Activated naive CD4-positive, alpha-beta T cell treated with anti-CD3 and anti-CD28 coated beads, Interleukin-2, amount 50 U/mL, for 72 hours (primary cell): ENCODE results near the gene ADAM12. TPM values are rescaled to one million over a fixed set of nuclear protein-coding genes. Genes with fewer than 3 reads are reported as not detected.
"Not testable (repeated sequence)": the region's sequence is repeated elsewhere in the genome, so short reads cannot be mapped to it uniquely, and the experiment has no call there.

ENCODE experiments used
- ATAC-seq, 2 donors: fragments of 150-1000 bp; cut with Tn5 transposase; 2 replicates each; pipeline ENCODE4 v1.10.0; 2021; ENCODE audit warnings: mild to moderate bottlenecking in 2 of 2, moderate library complexity in 2 of 2
- DNase-seq, 2 donors: peaks; one replicate each; pipeline ENCODE4 v3.0.0; 2021 to 2022; ENCODE audit warnings: low spot score in 2 of 2
- H3K27ac Mint-ChIP-seq, 2 donors: one replicate each; pipeline ENCODE4 v1.8.0; 2022; ENCODE audit warnings: mild to moderate bottlenecking in 2 of 2, mixed read lengths in 2 of 2
- H3K36me3 Mint-ChIP-seq, 2 donors: one replicate each; pipeline ENCODE4 v1.8.0; 2022; ENCODE audit warnings: mixed read lengths in 2 of 2
- H3K9me3 Mint-ChIP-seq, 2 donors: one replicate each; pipeline ENCODE4 v1.8.0; 2022; ENCODE audit warnings: mixed read lengths in 2 of 2
- total RNA-seq, 2 donors: library from RNA; stranded (reverse); gene quantifications; one replicate each; pipeline ENCODE4 v1.2.3, GENCODE V29; 2022

Gene ADAM12
- total RNA-seq, 2 donors from 2014 or later, result 0.32 to 1.2 TPM

DNA sequence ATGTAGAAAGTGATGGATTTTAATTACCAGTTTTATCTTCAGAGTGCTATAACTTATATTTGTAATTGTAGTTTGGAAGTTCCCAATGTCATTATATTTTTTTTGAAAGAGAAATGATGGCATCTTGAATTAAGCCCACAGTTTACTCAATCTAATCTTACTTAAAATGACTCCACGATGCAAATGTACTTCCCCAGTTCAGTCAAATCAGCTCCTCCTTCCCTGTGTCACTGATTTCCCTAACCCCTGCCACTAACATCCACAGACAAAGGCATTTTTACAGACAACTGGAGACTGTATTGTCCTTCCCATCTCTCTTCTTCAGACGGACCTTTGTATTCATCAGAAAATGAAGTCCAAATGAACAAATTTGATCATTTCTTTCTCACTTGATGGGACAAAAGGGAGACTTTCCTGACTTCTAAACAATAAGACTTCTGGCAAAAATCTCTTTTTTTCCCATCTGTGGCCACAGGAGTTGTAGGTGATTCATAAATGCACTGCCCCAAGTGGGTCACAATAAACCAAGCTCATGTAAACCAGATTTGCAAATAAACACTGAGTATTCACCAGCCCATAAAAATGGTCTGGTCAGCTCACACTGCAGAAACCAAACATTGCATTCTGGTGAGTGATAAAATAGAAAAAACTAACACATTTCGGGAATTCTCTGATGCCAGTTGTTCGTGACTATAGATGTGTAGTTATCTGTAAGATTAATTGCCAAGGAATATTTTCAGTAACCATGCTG lies 329.0 kb downstream of the ADAM12 start:
- no peaks in the 10 kb centered on the region for H3K9me3 Mint-ChIP-seq
- H3K27ac Mint-ChIP-seq, result no peak overlapping the region
- DNase-seq, result no peak
- no peaks in the 10 kb centered on the region for H3K36me3 Mint-ChIP-seq
- no peak for ATAC-seq

GRCh38 chr10:126058507-126058906 lies 329.8 kb downstream of the ADAM12 start:
- Mint-ChIP-seq H3K27ac (no peak overlapping the region), H3K36me3 (no peaks in the 10 kb centered on the region), H3K9me3 (no peaks in the 10 kb centered on the region)
- DNase-seq, result no peak
- no peak for ATAC-seq

DNA sequence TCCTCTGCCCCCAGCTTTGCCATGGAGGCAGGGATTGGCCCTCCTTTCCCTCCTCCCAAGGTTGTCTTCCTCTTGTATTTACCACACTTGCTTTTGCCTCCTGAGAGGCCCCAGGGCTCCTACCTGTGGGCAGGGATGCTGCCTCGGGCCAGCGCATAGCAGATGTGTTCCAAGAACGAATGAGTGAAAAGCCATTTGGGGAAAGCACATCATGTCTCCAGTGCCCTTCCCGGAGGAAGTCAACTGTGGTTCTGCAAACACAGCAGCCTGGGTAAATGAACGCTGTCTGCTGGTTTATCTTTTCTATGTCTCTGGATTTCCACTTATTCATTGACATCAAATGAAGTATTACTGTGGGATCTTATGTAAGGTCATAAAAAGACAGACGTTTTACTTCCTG lies 330.2 kb downstream of the ADAM12 start:
- Mint-ChIP-seq H3K27ac (no peak overlapping the region), H3K9me3 (no peaks in the 10 kb centered on the region), H3K36me3 (no peaks in the 10 kb centered on the region)
- DNase-seq, result no peak
- ATAC-seq, result no peak

- Mint-ChIP-seq H3K9me3 (no peaks in the 10 kb centered on the region), H3K36me3 (no peaks in the 10 kb centered on the region), H3K27ac (no peak overlapping the region)
- DNase-seq (no peak), ATAC-seq (no peak)
Observed at GRCh38 chr10:126057494-126057893, 330.8 kb downstream of the ADAM12 start.

- no peak for DNase-seq
- Mint-ChIP-seq H3K27ac (no peak overlapping the region), H3K9me3 (no peaks in the 10 kb centered on the region), H3K36me3 (no peaks in the 10 kb centered on the region)
- ATAC-seq, result no peak
Observed at GRCh38 chr10:126054191-126054590, 334.1 kb downstream of the ADAM12 start.

GRCh38 chr10:126052171-126052570 lies 336.1 kb downstream of the ADAM12 start:
- ATAC-seq, result no peak
- no peak for DNase-seq
- Mint-ChIP-seq H3K27ac (no peak overlapping the region), H3K9me3 (no peaks in the 10 kb centered on the region), H3K36me3 (no peaks in the 10 kb centered on the region)

- Mint-ChIP-seq H3K27ac (no peak overlapping the region), H3K9me3 (no peaks in the 10 kb centered on the region), H3K36me3 (no peaks in the 10 kb centered on the region)
- no peak for ATAC-seq
- DNase-seq, result no peak
Observed at GRCh38 chr10:126049759-126050700, 338.2 kb downstream of the ADAM12 start.

DNA sequence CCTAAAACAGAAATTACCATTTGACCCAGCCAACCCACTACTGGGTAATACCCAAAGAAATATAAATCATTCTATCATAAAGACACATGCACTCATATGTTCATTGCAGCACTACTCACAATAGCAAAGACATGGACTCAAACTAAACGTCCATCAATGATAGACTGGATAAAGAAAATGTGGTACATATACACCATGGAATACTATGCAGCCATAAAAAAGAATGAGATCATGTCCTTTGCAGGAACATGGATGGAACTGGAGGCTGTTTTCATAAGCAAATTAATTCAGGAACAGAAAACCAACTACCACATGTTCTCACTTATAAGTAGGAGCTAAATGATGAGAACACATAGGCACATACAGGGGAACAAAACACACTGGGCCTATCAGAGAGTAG lies 340.5 kb downstream of the ADAM12 start:
- not testable (repeated sequence) for ATAC-seq, H3K27ac Mint-ChIP-seq, DNase-seq, H3K9me3 Mint-ChIP-seq, H3K36me3 Mint-ChIP-seq

DNA sequence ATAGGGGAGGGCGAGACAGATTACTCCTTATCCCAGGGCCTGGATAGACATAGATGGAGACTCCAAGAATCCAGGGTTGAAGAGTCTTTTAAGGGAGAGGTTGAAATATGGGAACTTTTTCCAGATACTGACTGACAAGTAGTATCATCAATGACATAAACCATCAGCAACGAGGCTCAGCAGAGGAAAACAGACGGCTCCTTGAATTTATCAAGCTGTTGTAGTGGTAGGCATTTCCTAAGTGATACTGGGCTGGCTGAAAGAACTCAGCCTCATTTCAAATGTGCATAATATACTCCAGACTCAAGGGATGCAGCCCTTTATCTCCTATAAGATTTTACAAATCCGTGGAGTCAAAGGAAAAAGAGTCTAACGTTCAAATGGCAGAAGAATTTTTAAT lies 341.4 kb downstream of the ADAM12 start:
- DNase-seq (no peak), ATAC-seq (no peak)
- no peaks in the 10 kb centered on the region for H3K36me3 Mint-ChIP-seq
- H3K9me3 Mint-ChIP-seq, result no peaks in the 10 kb centered on the region
- H3K27ac Mint-ChIP-seq, result no peak overlapping the region

DNA sequence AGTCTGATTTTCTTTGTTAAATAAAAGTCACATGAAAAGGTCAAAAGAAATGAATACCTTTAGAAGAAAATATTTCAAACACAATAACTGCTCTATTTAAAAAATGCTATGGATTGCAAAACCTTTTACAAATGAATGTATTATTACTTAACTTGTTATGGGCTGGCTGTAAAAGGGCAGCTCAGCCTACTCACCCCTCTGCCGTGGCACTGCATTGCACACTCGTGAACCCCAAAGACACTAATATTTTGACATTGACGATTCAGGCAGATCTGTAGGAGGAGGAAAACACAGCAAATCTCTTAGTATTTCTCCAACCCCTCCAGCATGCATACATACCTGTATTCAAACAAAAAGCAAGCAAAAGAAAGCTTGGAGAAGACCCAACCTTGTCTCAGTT lies 342.4 kb downstream of the ADAM12 start:
- Mint-ChIP-seq H3K36me3 (peaks cover 4% of the 10 kb centered on the region in 2 donors), H3K9me3 (peaks cover 3 to 4% of the 10 kb centered on the region in 2 donors), H3K27ac (no peak overlapping the region)
- DNase-seq (no peak), ATAC-seq (no peak)

- peaks cover 3 to 4% of the 10 kb centered on the region in 2 donors for H3K9me3 Mint-ChIP-seq
- no peak overlapping the region for H3K27ac Mint-ChIP-seq
- ATAC-seq, result no peak
- no peak for DNase-seq
- H3K36me3 Mint-ChIP-seq, result peaks cover 6% of the 10 kb centered on the region in 2 donors
Observed at GRCh38 chr10:126043389-126043788, 344.9 kb downstream of the ADAM12 start.

DNA sequence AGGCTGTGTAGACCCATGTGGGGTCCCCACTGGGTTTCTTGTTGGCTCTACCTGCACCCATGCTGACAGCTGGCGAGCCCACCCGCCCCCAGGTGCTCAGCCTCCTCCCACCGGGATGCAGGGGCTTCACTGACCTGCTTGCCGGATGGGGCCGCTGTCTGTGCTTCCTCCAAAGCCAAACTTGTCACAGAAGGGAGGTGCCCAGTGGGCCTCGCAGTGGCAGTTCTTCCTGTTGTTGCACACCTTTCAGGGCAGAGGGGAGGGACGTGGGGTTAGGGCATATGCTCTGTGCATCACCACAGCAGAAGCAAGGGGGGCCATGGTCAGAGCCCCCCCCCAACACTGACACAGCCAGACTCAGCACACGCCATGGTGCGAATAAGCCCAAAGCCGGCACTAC lies 345.4 kb downstream of the ADAM12 start:
- H3K27ac Mint-ChIP-seq, result no peak overlapping the region
- H3K9me3 Mint-ChIP-seq, result peaks cover 3 to 4% of the 10 kb centered on the region in 2 donors
- peaks cover 6% of the 10 kb centered on the region in 2 donors for H3K36me3 Mint-ChIP-seq
- ATAC-seq, result no peak
- DNase-seq, result no peak

GRCh38 chr10:126042354-126042753 lies 345.9 kb downstream of the ADAM12 start:
- ATAC-seq, result peak in 1 of 2 donors; percentile 33
- peaks cover 6% of the 10 kb centered on the region in 2 donors for H3K36me3 Mint-ChIP-seq
- peaks cover 3 to 4% of the 10 kb centered on the region in 2 donors for H3K9me3 Mint-ChIP-seq
- DNase-seq, result no peak
- H3K27ac Mint-ChIP-seq, result peak overlapping the region; percentile 75 to 94

- Mint-ChIP-seq H3K9me3 (peaks cover 3 to 4% of the 10 kb centered on the region in 2 donors), H3K27ac (peak overlapping the region; percentile 75 to 94), H3K36me3 (peaks cover 6% of the 10 kb centered on the region in 2 donors)
- peak; percentile 69 for DNase-seq
- peak; percentile 97 to 99 for ATAC-seq
Observed at GRCh38 chr10:126041804-126042231, 346.5 kb downstream of the ADAM12 start.

DNA sequence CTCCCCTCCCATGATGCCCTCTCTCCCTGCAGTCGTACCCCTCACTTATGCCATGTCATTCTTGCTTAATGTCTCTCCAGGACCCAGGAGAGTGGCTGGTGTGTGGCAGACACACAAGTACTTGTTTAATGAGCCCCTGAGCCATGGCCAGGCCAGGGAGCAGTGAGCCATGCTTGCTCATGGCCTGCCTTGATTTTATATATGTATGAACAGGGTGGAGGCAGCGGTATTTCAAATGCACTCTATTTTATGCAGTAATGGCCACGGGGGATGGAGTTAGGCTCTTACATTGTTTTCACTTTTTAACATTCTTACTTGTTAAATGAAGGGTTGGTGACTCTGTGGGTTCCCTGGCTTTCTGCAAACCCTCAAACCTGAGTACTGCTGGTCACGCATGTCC lies 347.2 kb downstream of the ADAM12 start:
- Mint-ChIP-seq H3K9me3 (peaks cover 3 to 4% of the 10 kb centered on the region in 2 donors), H3K36me3 (peaks cover 6% of the 10 kb centered on the region in 2 donors), H3K27ac (peak overlapping the region in 1 of 2 donors; percentile 82)
- no peak for ATAC-seq
- no peak for DNase-seq

- peaks cover 6 to 18% of the 10 kb centered on the region in 2 donors for H3K36me3 Mint-ChIP-seq
- peaks cover 7 to 11% of the 10 kb centered on the region in 2 donors for H3K9me3 Mint-ChIP-seq
- H3K27ac Mint-ChIP-seq, result no peak overlapping the region
- DNase-seq (no peak), ATAC-seq (no peak)
Observed at GRCh38 chr10:126037946-126038345, 350.3 kb downstream of the ADAM12 start.

DNA sequence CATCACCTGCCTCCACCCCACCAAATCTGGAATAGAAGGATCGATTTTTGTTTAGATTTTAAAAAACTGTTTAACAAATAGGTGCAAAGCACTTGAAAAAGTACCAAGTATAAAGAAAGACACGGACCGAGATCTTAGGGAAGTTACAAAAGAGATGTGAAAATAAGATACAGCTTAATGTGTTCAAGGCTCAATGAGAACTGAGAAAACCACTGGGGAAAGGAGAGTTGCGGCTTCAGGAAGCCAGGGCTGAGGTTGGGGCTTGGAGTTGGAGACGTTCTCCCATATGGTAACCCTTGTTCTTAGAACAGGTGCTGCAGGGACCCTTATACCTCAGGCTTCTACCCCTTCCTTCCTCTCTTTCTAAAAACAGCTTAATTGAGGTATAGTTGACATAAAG lies 351.8 kb downstream of the ADAM12 start:
- DNase-seq (no peak), ATAC-seq (no peak)
- H3K9me3 Mint-ChIP-seq, result peaks cover 7 to 11% of the 10 kb centered on the region in 2 donors
- peaks cover 6 to 18% of the 10 kb centered on the region in 2 donors for H3K36me3 Mint-ChIP-seq
- no peak overlapping the region for H3K27ac Mint-ChIP-seq
